ENCODE measurements around the gene KMO.
A peak's percentile ranks its signal among the peaks of the same experiment; 100 is the strongest.

KMO gene

DNA sequence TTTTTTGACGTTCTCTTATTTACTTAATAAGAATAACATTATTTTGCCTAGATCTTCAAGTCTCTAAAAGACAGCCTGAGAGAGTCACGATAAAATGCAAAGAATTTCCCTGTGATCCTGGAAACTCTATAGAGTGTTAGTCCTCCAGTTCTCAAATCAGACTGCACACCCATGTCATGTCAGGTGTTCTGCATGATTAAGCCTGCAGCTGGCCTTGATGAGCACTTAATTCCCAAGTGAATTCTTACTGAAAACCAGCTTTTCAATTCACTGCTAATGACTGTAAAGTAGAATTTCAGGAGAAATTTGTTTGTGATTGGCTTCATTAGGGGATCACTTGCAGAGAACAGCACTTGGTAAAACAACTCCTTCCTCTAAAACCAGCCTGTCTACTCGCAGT is 66.1 kb downstream of the KMO start:
- peak overlapping the region; percentile 24 for H3K4me3 ChIP-seq (ENCODE audit: low read length)
- H3K79me2 ChIP-seq (ENCODE audit: control insufficient read depth, low read length) = no peaks in the 10 kb centered on the region
- peaks cover 48% of the 10 kb centered on the region for H3K4me1 ChIP-seq (ENCODE audit: control insufficient read depth, low read length)
- no peaks in the 10 kb centered on the region for H3K9me3 ChIP-seq (ENCODE audit: control insufficient read depth, insufficient read depth, low read length)
- no peaks in the 10 kb centered on the region for H3K36me3 ChIP-seq (ENCODE audit: control insufficient read depth, low read length)
- peak overlapping the region; percentile 61 for H3K4me2 ChIP-seq (ENCODE audit: low read length)
- TF ChIP-seq, protein P1, sequence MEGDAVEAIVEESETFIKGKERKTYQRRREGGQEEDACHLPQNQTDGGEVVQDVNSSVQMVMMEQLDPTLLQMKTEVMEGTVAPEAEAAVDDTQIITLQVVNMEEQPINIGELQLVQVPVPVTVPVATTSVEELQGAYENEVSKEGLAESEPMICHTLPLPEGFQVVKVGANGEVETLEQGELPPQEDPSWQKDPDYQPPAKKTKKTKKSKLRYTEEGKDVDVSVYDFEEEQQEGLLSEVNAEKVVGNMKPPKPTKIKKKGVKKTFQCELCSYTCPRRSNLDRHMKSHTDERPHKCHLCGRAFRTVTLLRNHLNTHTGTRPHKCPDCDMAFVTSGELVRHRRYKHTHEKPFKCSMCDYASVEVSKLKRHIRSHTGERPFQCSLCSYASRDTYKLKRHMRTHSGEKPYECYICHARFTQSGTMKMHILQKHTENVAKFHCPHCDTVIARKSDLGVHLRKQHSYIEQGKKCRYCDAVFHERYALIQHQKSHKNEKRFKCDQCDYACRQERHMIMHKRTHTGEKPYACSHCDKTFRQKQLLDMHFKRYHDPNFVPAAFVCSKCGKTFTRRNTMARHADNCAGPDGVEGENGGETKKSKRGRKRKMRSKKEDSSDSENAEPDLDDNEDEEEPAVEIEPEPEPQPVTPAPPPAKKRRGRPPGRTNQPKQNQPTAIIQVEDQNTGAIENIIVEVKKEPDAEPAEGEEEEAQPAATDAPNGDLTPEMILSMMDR (IDR thresholded peaks at IDR 0.05; ENCODE audit: low read depth, low read length, poor library complexity, severe bottlenecking) = no peak
- TF ChIP-seq EZH2phosphoT487 (IDR thresholded peaks at IDR 0.05; ENCODE audit: borderline replicate concordance, low read length) = no peak
- peak overlapping the region; percentile 9; the same call in 1 of the 2 replicates for H3K27ac ChIP-seq (ENCODE audit: low read depth, low read length)
- no peaks in the 10 kb centered on the region for H3F3A ChIP-seq (ENCODE audit: control insufficient read depth, insufficient read depth)
- H3K27me3 ChIP-seq (ENCODE audit: control insufficient read depth, low read length) = no peaks in the 10 kb centered on the region
- no peaks in the 10 kb centered on the region for H4K20me1 ChIP-seq (ENCODE audit: control insufficient read depth, insufficient read depth, low read depth, low read length)
- H3K9me2 ChIP-seq (replicated peaks; ENCODE audit: control insufficient read depth, low read length) = no peaks in the 10 kb centered on the region

DNA sequence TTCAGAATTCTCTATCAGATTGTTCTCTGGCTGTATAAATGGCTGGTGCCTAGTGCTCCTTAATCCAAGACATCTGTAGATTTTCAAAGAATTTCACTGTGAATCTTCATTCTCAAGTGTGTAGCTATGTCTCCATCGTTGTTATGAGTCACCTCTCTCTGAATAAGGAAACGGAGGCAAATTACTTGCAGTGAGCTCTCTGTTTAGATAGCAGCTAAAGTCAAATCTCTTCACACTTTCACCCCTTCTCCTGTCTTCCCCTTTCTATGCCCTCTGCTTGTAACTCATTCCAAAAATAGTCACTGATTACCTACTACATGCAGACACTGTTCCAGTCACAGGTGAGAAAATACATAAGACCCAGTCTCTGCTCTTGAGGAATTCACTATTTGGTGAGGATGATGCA is 68.3 kb downstream of the KMO start:
- H3K4me2 ChIP-seq (ENCODE audit: low read length) = peak overlapping the region; percentile 43
- H3K9me3 ChIP-seq (ENCODE audit: control insufficient read depth, insufficient read depth, low read length) = no peaks in the 10 kb centered on the region
- H3F3A ChIP-seq (ENCODE audit: control insufficient read depth, insufficient read depth) = no peaks in the 10 kb centered on the region
- peaks cover 48% of the 10 kb centered on the region for H3K4me1 ChIP-seq (ENCODE audit: control insufficient read depth, low read length)
- H3K36me3 ChIP-seq (ENCODE audit: control insufficient read depth, low read length) = no peaks in the 10 kb centered on the region
- H4K20me1 ChIP-seq (ENCODE audit: control insufficient read depth, insufficient read depth, low read depth, low read length) = no peaks in the 10 kb centered on the region
- no peak overlapping the region for H3K27ac ChIP-seq (ENCODE audit: low read depth, low read length)
- no peaks in the 10 kb centered on the region for H3K9me2 ChIP-seq (replicated peaks; ENCODE audit: control insufficient read depth, low read length)
- H3K79me2 ChIP-seq (ENCODE audit: control insufficient read depth, low read length) = no peaks in the 10 kb centered on the region
- no peak for TF ChIP-seq EZH2phosphoT487 (IDR thresholded peaks at IDR 0.05; ENCODE audit: borderline replicate concordance, low read length)
- TF ChIP-seq, protein P1 (IDR thresholded peaks at IDR 0.05; ENCODE audit: low read depth, low read length, poor library complexity, severe bottlenecking) = no peak
- H3K4me3 ChIP-seq (ENCODE audit: low read length) = peak overlapping the region; percentile 11; the same call in 1 of the 2 replicates
- no peaks in the 10 kb centered on the region for H3K27me3 ChIP-seq (ENCODE audit: control insufficient read depth, low read length)

- no peaks in the 10 kb centered on the region for H3K36me3 ChIP-seq (ENCODE audit: control insufficient read depth, low read length)
- H3K4me3 ChIP-seq (ENCODE audit: low read length) = no peak overlapping the region
- peaks cover 18% of the 10 kb centered on the region for H3K4me1 ChIP-seq (ENCODE audit: control insufficient read depth, low read length)
- TF ChIP-seq EZH2phosphoT487 (IDR thresholded peaks at IDR 0.05; ENCODE audit: borderline replicate concordance, low read length) = no peak
- TF ChIP-seq, protein P1 (IDR thresholded peaks at IDR 0.05; ENCODE audit: low read depth, low read length, poor library complexity, severe bottlenecking) = no peak
- no peak overlapping the region for H3K27ac ChIP-seq (ENCODE audit: low read depth, low read length)
- H3F3A ChIP-seq (ENCODE audit: control insufficient read depth, insufficient read depth) = no peaks in the 10 kb centered on the region
- no peak overlapping the region for H3K4me2 ChIP-seq (ENCODE audit: low read length)
- H3K9me2 ChIP-seq (replicated peaks; ENCODE audit: control insufficient read depth, low read length) = no peaks in the 10 kb centered on the region
- H3K9me3 ChIP-seq (ENCODE audit: control insufficient read depth, insufficient read depth, low read length) = no peaks in the 10 kb centered on the region
- no peaks in the 10 kb centered on the region for H4K20me1 ChIP-seq (ENCODE audit: control insufficient read depth, insufficient read depth, low read depth, low read length)
- H3K27me3 ChIP-seq (ENCODE audit: control insufficient read depth, low read length) = no peaks in the 10 kb centered on the region
- H3K79me2 ChIP-seq (ENCODE audit: control insufficient read depth, low read length) = no peaks in the 10 kb centered on the region
Observed at GRCh38 chr1:241603731-241604245, 71.6 kb downstream of the KMO start.
